NCI-H2081 (cell line): Measurements from ENCODE around the gene SALL1.

Experiments
- DNase-seq, 2 experiments: peaks; one replicate each; lab custom pipeline; 2025; lab: John Stamatoyannopoulos, UW

Gene SALL1

DNA sequence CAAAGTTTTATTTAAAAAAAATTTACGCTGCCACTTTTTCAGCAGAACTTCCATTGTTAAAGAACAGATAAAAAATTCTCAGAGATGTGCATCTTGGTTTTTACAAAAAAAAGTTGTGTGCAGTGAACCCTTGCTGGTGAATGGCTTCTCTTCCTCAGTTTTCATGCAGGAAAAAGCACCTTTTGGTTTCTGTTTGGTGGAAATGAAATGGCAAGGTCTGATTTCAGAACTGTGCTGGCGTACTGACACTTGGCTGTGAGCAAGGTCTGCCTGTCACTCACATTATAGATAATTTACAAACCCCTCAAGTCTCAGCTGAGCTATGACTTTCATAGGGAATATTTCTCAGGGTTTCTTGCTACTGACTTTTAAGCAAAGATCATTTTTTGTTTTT, 5.7 kb upstream of the SALL1 start:
- DNase-seq: no peak

DNA sequence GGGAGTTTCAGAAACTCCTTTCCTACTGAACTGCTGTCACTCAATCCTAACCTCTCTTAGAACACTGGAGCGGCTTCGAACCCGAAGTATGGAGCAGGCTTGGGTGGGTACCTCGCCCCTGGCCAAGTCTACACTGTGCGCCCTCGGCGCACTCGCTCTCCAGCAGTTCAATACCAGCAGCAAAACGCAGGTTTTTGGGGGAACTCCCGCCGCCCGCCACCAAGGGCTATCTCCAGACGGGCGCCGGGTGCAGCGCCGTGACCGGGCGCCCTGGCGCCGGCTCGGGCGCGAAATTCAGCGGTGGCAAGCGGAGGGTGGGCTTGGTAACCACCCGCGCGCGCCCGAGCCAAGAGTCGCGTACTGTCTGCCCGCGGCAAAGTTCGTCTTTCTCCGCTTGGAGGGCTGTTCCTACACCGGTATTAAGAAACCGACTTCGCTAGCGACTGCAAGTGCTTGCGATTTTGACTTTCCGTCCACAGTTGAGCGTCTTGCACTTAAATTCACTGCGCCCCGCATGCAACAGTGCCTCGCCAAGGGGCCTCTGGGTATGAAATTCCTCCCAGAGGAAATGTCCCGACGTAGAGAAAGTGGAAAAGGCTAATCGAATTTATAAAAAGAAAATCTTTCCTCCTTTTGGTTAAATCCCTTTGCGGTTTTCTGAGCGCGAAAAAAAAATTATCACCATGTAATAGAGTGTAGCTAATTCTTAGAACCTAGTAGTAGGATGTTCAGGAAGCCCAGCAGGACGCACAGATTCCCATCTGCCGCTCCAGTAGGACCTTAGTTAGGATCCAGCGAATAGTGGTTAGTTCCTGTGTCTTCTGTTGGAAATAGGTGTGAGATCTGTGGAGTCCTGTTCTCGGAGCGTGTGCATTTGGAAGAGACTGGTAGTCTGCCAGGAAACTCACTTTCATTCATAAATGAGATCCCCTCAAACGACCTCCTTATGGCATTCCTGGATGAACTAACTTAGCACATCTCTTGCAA, 5.0 kb upstream of the SALL1 start:
- DNase-seq: no peak

DNA sequence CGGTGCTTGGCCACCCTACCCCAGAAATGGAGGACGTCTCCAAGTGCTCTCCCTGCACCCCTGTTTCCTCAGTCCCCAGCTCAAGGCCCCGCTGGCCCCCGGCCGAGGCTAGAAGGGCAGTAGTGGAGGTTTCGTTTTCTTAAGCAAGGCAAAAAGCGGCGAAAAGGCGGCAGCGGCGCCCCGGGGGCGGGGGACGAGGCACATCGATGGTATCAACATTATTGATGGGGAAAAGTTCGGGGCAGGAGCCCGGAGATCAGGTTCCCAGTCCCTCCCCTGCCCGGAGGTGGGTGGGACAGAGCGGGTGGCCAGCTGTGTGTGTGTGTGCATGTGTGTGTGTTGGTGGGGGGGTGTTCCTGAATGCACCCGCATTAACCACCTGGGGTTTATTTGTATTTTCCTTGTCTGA, 4.1 kb upstream of the SALL1 start:
- no peak for DNase-seq

DNA sequence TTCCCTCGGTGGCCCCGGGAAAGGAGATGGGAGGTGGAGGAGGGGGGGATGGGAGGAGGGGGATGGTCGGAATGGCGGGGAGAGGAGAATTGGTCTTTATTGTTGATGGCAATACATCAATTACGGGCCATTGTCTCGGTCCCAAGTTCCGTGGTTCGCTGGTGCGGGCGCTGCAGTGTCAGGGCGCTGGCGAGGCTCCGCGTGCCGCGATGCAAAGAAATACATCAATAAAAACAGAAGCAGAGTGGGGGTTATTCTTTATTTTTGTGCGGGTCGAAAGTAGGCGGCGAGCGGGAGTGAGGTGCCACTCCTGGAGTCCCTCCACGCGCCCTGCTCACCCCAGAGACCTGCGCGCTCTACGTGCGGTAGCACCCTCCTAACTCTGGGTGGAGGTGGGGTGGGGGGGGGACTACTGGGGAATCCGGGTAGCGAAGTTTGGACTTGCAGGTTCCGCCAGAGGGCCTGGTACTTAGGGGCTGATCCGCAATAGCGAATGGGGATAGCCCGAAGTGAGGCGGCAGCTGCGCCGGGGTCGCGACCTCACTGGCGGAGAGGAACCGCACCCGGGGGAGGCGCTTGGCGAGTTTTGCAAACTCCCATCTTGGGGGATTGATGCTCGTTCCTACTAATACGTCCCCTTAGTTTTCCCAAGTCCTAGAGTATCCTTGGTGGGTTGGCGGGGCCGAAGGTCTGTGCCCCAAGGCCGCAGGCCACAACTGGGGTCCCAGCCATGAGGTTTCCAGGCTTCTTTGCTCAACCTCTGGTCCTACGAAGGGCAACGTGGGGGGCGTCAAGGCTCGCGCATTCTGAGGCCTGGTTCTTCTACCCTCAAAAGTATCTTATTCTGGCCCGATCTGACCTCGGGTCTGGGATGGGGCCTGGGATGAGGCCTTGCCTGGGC, 3.5 kb upstream of the SALL1 start:
- no peak for DNase-seq

DNA sequence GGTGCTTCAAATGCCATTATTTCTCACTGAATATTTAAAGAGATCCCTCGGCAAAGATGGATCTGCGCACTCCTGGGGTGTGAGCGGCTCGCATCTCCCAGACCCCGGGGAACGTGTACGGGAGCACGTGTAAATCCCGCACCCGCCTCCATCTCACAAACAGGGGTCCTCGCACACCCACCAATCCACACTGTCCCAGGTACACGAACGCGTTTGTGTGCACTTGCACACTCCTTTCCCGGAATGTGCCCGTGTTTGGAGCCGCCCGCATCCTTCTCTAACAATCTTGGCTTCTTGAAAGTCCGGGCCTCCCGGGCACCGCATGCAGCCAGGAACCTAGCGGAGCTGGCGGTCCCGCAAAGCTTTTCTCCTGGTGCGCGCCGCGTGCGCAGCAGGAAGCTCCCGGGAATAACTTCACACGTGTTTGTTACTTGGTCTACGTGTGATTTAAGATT, 2.5 kb upstream of the SALL1 start:
- DNase-seq: no peak

DNA sequence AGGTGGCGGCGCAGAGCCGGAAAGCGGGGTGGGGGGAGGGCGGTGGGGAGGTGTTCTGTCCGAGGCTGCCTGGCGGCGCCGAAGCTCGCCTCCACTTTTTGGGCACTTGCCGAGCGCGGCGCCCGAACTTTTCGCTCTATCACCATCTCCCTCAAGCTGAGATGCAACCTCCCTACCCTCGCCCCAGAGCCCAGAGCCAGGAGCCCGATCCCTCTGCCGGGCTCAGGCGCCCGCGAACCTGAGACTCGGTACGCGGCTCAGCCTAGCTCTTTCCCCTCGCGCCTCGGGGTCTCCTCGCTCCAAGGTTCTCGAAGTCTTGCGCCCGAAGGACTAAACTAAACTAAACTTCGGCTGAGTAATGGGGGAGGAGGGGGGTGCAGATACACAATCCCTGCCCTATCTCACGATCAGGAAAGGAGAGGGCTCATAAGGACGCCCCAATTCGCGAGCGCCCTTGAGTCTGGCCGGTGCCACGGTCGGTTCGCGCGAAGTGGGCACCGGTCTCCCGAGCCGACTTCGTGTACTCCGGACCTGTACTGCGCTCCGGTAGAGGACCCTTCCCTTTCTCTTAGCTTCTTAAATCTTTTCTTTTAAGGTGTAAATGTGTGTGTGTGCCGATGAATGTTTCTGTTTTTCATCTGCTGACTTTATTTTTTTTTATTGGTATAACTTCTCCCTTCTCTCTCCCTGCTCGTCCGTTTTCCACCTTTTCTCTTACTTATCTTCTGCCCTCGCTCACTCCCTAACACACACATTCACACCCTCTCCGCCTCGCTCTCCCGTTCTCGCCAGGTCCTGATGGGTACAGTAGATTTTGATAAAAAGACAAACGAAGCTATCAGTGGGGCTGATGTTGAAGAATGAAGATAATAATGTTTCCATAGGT, 1.9 kb upstream of the SALL1 start:
- no peak for DNase-seq

DNA sequence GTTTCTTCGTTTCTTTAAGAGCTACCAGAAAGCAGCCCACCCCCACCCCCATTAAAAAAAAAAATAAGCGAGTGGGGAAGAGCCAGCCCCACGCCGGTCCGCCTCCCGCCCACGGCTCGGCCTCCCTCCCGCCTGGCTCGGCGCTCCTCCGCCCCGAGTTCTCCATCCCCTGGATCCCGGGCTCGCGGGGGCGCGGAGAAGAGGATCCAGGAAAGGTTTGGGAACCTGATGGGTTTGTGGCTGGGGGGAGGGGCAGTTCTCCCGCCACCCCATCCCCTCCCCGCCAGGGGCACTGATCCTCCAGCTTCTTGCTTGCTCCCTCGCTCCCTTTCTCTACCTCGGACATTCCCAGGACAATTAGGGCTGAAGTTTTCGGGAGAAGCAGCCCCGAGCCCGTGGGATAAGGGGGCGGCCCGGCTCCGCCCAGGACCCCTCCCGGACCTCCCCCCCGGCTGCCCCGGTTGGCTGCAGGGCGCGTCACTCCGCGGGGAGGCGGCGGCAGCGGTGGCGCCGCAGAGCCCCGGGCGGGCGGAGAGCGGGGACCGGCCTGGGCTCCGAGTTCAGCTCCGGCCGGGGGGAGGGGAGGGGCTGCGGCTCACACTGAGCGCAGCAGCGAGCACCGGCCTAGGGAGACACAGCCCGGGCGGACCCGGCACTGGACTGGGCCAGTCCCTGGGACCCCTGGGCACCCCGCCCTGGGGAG, 1.0 kb upstream of the SALL1 start:
- DNase-seq: peak; percentile 53 to 71

DNA sequence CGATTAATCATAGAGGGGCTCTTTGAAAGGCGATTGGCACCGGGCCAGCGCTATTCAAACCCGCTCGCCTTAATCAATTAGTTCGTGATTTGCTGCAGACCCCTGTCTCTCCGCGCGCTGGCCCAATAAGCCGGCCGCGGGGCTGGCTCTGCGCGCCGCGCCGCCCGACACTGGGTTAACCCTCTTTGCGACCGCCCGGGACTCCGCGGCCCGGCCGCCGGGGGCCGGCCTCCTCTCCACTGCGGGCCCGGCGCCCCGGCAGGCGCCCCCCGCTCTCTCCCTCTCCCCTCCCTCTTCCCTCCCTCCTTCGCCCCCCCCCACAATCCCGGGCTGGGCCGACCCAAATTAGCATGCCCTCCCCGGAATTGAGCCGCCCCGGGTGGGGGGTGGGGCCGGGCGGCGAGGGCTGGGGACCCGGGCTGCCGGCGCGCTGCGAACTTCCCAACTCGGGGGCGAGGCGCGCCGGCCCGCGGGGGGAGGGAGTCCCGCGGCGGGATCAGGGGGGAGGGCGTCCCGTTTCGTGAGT, 428 bp upstream of the SALL1 start:
- DNase-seq: peak; percentile 89 to 90

DNA sequence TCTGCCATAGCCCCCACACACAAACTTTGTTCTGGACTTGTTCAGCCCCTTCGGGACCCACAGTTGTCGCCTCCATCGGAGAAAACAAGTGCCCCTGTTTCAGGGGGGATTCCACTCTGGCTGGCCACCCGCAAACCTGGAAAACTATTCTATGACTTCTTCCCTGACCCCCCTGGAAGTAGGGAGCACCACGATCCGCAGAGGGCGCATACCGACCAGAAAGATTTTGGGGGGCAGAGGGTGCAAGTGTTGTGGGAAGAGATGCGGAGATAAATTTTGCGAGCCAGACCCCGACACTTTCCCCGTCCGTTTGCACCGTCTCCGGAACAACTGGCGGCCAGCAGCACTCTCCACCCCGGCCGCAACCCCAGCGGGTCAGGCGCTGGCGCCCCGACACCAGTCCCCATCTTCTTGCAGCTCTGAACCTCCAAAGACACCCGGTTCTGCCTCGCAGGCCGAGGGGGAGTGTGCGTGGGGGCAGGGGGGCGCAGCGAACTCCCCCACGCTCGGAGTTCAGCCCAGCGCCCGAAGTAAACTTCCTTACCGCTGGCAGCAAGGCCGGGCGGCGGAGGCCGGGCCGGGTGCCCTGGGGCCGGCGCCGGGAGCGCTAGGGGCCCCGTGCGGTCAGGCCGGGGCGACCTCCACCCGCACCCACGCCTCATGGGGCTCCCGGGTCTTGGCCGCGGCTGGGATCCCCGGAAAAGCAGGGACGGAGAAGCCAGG, 744 bp downstream of the SALL1 start:
- DNase-seq: no peak

DNA sequence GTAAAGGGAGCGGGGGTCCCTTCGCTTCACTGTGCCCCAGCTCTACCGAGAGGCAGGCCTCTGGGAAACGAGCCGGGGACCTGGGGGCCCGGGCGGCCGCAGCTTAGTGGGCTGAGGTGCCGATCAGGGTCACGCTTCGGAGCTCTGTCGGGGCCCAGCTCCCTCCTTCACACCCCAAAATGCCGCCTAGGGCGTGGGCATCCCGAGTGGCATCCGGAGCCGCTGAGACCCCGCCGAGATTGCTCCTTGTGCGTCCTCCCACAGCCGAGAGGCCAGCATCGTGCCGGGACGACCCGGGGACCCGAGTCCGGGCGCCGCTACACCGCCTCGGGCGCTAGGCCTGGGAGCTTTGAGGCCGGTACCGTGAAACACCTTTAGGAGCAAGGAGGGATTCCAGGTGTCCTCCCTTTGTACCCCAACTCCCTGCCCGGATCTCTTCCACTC, 1.3 kb downstream of the SALL1 start:
- DNase-seq: no peak

DNA sequence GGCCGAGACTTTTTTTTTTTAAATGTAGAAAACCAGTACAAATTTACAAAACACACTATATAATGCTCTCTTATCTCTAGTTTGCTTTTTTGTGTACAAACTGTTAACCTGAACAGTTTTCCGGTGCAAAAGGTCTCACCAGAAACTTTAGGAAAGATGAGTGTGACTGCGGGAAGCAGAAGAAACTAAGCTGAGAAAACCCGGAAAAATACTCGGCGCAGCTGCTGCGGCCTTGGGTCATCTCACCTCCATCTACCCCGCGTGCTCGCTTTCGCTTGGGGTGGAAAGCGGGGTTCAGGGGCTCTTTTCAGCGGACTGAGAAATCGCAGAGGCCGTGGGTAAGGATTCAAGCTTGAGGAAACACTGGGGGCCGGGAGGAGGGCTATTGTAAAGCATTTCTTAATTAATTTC, 1.8 kb downstream of the SALL1 start:
- DNase-seq: no peak

DNA sequence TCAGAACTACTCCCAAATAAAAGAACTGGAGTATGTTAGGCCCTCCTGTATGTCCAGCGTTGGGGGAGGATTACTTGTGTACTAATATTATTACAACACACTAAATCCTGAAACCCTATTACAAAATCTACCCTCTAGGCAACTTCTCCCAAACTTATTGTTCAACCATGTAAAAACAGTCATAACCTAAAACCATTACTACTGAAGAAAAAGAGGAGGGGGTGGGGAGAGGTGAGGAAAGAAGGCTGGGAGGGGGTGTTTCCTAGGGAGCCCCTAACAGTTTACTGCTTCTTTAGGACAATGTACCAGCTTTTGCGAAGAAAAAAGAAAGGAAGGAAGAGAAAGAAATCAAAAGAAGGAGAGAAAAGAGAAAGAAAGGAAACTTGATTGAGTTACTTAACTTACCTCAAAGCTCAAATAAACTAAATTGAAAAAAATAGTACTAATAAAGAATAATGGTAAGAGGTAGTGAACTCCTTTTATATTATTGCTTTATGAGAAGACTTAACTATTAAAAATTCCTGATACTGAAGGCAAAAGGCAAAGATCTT, 2.3 kb downstream of the SALL1 start:
- DNase-seq: no peak

DNA sequence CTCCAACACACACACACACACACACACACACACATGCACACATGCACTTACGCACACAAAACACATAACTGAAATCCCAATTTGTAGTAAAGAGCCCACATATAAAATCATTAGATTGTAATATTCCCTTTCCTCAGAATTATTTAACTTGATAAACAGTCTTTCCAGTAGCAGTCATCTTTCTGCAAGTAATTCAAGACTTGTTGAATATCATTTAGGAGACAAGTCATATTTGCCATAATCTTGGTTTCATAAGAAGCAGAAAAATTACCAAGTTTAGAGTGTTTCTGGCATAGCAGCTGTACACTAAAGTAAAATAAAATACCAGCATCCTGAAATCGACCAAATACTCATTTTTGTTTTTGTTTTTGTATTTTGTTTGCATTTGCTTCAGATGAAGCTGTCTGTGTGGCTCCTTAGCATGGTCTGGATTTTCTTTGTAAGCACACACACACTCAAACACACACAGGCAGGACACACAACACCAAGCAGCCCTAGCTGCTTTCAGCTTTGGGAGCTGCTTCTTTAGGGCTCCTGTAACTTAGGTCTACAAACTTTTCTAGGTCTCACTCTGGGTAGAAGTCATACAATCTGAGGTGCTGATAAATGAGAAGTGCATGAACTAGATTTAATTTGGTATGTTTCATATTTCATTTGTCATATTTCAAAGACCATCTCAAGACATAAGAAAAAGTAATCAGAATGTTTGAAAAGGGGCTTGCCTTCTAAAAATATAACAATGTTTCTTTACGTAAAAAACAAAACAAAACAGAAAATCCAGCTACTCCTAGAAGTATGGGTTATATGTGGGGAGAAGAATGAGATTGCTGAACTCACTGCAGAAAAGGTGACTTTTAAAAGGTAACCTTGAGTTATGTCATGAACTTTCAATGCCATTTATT, 3.0 kb downstream of the SALL1 start:
- DNase-seq: no peak

DNA sequence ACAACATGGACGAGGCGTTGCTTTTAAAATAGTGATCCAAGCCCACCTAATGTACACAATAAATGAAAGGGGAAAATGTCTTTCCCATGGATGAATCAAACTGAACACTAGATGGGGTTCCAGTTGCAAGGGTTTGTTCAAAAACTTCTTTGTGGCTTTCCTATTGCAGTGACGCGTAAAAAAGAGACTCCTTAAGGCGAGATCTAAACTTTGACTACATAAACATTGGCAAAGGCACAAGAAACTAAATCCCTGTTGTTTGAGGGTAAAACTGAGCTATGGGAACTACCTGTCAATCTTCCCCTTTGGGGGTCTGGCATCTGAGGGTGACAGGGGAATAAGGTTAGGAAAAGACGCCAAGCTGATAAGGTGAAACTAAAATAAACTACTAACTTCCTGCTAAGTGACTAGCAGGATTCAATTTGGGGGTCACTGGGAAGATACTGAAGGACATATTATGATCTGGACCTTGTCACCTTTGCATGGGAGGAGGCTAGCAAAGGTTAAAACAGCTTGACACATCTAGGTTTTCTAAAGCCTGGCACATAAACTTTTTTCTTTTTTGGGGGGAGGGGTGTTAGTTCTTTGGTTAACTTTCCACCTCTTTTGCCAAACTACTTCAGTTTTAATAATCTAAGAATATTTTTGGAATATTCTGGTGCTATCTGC, 4.7 kb downstream of the SALL1 start:
- DNase-seq: peak in 1 of 2 experiments; percentile 7

DNA sequence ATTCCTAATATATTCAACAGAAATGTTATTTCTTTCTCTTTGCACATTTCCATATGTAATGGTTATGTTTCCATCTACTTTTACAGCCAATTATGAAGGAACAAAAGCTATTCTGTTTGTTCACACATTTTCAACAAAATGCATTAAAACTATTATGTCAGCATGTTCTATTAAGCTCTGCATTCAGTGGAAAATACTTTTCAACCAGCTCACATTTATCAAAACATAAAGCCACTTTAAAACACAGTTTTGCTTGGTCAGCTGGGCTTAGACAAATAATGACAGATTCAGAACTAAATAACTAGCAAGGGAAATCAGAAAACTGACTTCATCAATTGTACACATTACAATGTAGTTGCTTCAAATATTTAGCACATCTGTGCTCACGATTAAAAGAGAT, 6.9 kb downstream of the SALL1 start:
- DNase-seq: peak; percentile 23 to 78

DNA sequence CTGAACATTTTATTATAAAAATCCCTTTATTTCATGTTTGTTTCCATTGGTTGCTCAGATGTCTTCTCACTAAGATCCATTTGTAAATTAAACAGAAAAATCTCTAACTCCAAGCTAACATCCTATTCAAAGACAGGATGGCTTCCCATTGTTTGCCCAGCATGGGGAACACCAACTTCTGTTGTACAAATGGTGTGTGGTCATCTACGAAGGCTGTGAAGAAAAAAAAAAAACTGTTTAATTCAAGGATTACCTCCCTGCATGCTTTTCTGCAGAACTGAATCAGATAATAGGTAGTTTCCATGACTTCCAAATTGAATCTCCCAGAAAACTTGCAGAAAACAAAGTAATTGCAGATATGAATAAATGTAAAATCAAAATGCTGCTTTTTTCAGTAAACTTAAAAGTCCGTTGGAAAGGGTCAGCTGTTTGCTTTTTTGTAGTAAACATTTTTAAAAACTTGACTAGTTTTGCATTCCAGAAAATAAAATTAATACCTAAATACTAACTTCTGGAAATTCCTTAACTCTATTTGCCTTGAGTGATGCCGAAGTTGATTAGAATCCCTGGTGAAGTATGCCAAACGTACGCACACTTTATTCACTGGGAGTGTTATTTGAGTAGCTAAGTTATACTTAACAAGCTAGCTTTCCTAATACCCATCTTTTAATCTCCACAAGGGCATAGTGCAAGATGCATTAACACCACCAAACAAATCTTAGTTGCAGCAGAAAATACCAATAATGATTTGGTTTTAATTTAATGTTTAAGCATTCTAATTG, 7.7 kb downstream of the SALL1 start:
- DNase-seq: no peak

DNA sequence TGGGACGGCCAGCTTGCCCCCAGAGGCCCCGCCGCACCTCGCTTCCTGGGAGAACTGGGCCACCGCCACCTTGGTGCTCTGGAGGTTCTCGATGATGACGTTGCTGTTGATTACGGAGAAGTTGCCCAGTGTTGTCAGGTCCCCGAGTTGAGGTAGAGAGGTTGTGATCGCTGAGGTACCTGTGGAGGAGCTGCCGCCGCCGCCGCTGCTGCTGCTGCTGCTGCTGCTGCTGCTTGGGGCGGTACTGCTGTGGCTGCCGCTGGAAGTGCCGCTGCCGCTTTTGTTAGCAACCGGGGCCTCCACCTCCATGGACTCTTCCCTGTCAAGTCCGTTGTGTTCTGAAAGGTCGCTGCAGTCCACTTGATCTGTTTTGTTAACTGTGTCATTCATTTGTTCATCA, 9.5 kb downstream of the SALL1 start:
- DNase-seq: no peak
